ENCODE measurements around the gene OPA3. TPM values are rescaled to one million over a fixed set of nuclear protein-coding genes. Genes with fewer than 3 reads are reported as not detected.
A peak's percentile ranks its signal among the peaks of the same experiment; 100 is the strongest.

OPA3 gene
- total RNA-seq, 1 experiment from 2014 or later, result 10.1 TPM

DNA sequence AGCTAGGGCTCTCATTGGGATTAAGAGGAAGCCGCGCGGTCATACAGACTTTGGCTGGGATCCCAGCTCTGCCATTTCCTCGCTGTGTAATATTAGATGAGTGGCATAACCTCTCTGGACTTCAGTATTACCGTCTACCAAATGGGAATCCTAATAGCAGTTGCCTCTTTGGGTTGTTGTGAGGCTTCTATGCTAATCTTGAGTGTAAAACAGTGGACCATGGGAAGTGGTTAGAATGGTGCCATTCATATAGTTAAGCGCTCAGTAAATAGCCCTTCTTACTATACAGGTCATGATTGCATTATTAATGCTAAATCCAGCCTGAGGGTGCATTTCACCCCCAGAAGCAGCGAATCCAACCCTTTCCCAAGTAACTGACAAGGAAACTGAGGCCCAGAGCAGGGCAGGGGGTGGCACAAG is 566 bp upstream of the OPA3 start (continued):
- TF ChIP-seq, protein P1, sequence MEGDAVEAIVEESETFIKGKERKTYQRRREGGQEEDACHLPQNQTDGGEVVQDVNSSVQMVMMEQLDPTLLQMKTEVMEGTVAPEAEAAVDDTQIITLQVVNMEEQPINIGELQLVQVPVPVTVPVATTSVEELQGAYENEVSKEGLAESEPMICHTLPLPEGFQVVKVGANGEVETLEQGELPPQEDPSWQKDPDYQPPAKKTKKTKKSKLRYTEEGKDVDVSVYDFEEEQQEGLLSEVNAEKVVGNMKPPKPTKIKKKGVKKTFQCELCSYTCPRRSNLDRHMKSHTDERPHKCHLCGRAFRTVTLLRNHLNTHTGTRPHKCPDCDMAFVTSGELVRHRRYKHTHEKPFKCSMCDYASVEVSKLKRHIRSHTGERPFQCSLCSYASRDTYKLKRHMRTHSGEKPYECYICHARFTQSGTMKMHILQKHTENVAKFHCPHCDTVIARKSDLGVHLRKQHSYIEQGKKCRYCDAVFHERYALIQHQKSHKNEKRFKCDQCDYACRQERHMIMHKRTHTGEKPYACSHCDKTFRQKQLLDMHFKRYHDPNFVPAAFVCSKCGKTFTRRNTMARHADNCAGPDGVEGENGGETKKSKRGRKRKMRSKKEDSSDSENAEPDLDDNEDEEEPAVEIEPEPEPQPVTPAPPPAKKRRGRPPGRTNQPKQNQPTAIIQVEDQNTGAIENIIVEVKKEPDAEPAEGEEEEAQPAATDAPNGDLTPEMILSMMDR (IDR thresholded peaks at IDR 0.05), result no peak

DNA sequence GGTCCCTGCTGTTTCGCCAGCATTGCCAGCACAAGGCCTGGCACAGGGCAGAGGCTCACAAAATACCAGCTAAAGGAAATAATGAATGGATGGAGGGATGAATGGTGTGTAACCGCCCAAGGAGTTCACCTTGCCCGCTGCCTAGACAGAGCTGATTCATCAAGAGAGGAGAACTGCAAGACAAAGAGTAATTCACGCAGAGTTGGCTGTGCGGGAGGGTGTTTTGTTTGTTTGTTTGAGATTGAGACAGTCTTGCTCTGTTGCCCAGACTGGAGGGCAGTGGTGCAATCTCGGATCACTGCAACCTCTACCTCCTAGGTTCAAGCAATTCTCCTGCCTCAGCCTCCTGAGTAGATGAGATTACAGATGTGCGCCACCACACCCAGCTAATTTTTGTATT is 3.0 kb downstream of the OPA3 start:
- H3K4me3 Mint-ChIP-seq, result no peak overlapping the region
- no peaks in the 10 kb centered on the region for H3K36me3 Mint-ChIP-seq
- CTCF ChIA-PET, result interaction anchor here (0.9 kb wide), 1 partner anchor 23 kb away, joined by 4 read pairs; no protein-coding TSS in a partner anchor
- TF ChIP-seq SP1 (CRISPR knock-in tag; conservative IDR thresholded peaks at IDR 0.05) (no peak), NR1H2 (CRISPR knock-in tag; IDR thresholded peaks at IDR 0.05) (no peak), ZNF317 (CRISPR knock-in tag; IDR thresholded peaks at IDR 0.05; ENCODE audit: borderline replicate concordance, low read depth) (no peak), RELA (CRISPR knock-in tag; IDR thresholded peaks at IDR 0.05; ENCODE audit: borderline replicate concordance) (no peak), GTF2I (CRISPR knock-in tag; conservative IDR thresholded peaks at IDR 0.05) (no peak), CREM (CRISPR knock-in tag; IDR thresholded peaks at IDR 0.05) (no peak), ZNF671 (CRISPR knock-in tag; IDR thresholded peaks at IDR 0.05) (no peak), OVOL2 (CRISPR knock-in tag; IDR thresholded peaks at IDR 0.05; ENCODE audit: borderline replicate concordance) (no peak)
- TF ChIP-seq, protein P2, sequence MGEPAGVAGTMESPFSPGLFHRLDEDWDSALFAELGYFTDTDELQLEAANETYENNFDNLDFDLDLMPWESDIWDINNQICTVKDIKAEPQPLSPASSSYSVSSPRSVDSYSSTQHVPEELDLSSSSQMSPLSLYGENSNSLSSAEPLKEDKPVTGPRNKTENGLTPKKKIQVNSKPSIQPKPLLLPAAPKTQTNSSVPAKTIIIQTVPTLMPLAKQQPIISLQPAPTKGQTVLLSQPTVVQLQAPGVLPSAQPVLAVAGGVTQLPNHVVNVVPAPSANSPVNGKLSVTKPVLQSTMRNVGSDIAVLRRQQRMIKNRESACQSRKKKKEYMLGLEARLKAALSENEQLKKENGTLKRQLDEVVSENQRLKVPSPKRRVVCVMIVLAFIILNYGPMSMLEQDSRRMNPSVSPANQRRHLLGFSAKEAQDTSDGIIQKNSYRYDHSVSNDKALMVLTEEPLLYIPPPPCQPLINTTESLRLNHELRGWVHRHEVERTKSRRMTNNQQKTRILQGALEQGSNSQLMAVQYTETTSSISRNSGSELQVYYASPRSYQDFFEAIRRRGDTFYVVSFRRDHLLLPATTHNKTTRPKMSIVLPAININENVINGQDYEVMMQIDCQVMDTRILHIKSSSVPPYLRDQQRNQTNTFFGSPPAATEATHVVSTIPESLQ (CRISPR knock-in tag; IDR thresholded peaks at IDR 0.05), result no peak
- TF ChIP-seq, protein P3, sequence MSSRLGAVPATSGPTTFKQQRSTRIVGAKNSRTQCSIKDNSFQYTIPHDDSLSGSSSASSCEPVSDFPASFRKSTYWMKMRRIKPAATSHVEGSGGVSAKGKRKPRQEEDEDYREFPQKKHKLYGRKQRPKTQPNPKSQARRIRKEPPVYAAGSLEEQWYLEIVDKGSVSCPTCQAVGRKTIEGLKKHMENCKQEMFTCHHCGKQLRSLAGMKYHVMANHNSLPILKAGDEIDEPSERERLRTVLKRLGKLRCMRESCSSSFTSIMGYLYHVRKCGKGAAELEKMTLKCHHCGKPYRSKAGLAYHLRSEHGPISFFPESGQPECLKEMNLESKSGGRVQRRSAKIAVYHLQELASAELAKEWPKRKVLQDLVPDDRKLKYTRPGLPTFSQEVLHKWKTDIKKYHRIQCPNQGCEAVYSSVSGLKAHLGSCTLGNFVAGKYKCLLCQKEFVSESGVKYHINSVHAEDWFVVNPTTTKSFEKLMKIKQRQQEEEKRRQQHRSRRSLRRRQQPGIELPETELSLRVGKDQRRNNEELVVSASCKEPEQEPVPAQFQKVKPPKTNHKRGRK (CRISPR knock-in tag; IDR thresholded peaks at IDR 0.05; ENCODE audit: borderline replicate concordance), result no peak
- TF ChIP-seq, protein P4, sequence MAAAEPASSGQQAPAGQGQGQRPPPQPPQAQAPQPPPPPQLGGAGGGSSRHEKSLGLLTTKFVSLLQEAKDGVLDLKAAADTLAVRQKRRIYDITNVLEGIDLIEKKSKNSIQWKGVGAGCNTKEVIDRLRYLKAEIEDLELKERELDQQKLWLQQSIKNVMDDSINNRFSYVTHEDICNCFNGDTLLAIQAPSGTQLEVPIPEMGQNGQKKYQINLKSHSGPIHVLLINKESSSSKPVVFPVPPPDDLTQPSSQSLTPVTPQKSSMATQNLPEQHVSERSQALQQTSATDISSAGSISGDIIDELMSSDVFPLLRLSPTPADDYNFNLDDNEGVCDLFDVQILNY (CRISPR knock-in tag; IDR thresholded peaks at IDR 0.05), result no peak
- TF ChIP-seq, protein P5, sequence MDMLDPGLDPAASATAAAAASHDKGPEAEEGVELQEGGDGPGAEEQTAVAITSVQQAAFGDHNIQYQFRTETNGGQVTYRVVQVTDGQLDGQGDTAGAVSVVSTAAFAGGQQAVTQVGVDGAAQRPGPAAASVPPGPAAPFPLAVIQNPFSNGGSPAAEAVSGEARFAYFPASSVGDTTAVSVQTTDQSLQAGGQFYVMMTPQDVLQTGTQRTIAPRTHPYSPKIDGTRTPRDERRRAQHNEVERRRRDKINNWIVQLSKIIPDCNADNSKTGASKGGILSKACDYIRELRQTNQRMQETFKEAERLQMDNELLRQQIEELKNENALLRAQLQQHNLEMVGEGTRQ (CRISPR knock-in tag; IDR thresholded peaks at IDR 0.05), result no peak
- H3K9me3 Mint-ChIP-seq, result no peaks in the 10 kb centered on the region
- DNase-seq (ENCODE audit: low spot score) (no peak), ATAC-seq (no peak)
- H3K27ac Mint-ChIP-seq, result peak overlapping the region; percentile 68
- peaks cover 39% of the 10 kb centered on the region for H3K4me1 Mint-ChIP-seq
- no peaks in the 10 kb centered on the region for H3K27me3 Mint-ChIP-seq (ENCODE audit: low read depth)
- POLR2A ChIA-PET, result no interaction called here

DNA sequence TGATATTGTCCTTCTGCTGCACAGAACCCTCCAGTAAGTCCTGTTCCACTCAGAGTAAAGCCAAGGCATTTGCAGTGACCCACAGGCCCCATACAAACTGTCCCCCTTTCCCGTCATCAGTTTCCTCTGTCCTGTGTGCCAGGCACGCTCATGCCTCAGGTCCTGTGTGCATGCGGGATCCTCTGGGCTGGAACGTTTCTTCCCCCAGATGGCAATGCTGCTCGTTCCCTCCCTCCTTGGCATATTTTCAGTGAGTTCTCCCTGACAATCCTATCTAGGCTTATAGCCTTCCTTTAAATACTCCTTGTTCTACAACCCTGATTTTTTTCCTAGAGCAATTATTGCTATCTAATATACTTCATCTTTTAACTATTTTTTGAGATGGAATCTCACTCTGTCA is 5.7 kb downstream of the OPA3 start:
- H3K9me3 Mint-ChIP-seq, result no peaks in the 10 kb centered on the region
- H3K27me3 Mint-ChIP-seq (ENCODE audit: low read depth), result no peaks in the 10 kb centered on the region
- POLR2A ChIA-PET, result no interaction called here
- H3K27ac Mint-ChIP-seq, result peak overlapping the region; percentile 86; the same call in 1 of the 2 replicates
- DNase-seq (ENCODE audit: low spot score) (no peak), ATAC-seq (no peak)
- peaks cover 36% of the 10 kb centered on the region for H3K4me1 Mint-ChIP-seq
- H3K4me3 Mint-ChIP-seq, result no peak overlapping the region
- CTCF ChIA-PET, result interaction anchor here (2.4 kb wide), 1 partner anchor 20 kb away, joined by 16 read pairs; no protein-coding TSS in a partner anchor
- H3K36me3 Mint-ChIP-seq, result no peaks in the 10 kb centered on the region
- TF ChIP-seq, protein P6, sequence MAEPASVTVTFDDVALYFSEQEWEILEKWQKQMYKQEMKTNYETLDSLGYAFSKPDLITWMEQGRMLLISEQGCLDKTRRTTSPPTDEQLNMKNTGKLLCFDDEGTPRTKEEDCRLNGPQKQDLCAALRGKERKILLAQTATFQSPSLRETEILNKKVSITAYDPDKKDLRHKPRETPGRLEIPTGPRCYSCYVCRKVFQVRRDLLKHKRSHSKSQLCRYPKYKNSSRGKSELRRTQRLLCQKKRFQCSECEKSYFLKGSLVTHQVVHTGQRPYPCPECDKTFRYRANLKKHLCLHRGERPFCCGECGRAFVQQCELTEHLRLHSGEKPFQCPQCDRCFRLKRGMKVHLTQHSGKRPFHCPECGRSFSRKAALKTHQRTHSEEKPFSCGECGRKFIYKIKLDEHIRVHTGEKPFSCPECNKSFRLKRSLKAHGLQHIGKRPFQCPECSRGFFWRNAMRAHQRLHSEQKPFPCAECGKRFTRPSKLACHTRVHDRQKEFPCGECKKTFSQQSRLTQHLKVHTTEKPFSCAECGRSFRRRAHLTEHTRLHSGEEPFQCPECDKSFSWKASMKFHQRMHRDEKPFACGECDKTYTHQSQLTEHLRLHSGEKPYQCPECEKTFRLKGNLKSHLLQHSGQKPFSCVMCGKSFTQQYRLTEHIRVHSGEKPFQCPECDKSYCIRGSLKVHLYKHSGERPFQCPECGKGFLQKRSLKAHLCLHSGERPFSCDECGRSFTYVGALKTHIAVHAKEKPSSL (CRISPR knock-in tag; conservative IDR thresholded peaks at IDR 0.05), result no peak
- TF ChIP-seq ETV6 (CRISPR knock-in tag; IDR thresholded peaks at IDR 0.05), result no peak
- no peak for TF ChIP-seq MYBL2 (CRISPR knock-in tag; IDR thresholded peaks at IDR 0.05)
- no peak for TF ChIP-seq CREB1 (CRISPR knock-in tag; IDR thresholded peaks at IDR 0.05)
- no peak for TF ChIP-seq ZNF121 (CRISPR knock-in tag; IDR thresholded peaks at IDR 0.05)
- no peak for TF ChIP-seq CREM (CRISPR knock-in tag; IDR thresholded peaks at IDR 0.05)
- TF ChIP-seq ZNF416 (CRISPR knock-in tag; IDR thresholded peaks at IDR 0.05), result no peak
- TF ChIP-seq ATF1 (CRISPR knock-in tag; IDR thresholded peaks at IDR 0.05), result no peak
- TF ChIP-seq FOXJ3 (CRISPR knock-in tag; IDR thresholded peaks at IDR 0.05; ENCODE audit: borderline replicate concordance), result no peak
- TF ChIP-seq NFE2L1 (CRISPR knock-in tag; IDR thresholded peaks at IDR 0.05), result no peak

Measured in WTC11 (cell line).